Medulla oblongata (tissue), 1 donor: Measurements from ENCODE around the gene KLHL2.
"Not testable (repeated sequence)": the region's sequence is repeated elsewhere in the genome, so short reads cannot be mapped to it uniquely, and the experiment has no call there.

Source experiments
- DNase-seq: peaks from one replicate; pipeline ENCODE4 v3.0.0-alpha.2; 2015; ENCODE audit errors: extremely low spot score

The KLHL2 gene

GRCh38 chr4:165328708-165329107, 121.3 kb downstream of the KLHL2 start:
- DNase-seq: peak; percentile 49

- DNase-seq: no peak
Measured at GRCh38 chr4:165330071-165330470, 122.7 kb downstream of the KLHL2 start.

- no peak for DNase-seq
Measured at GRCh38 chr4:165330666-165331065, 123.3 kb downstream of the KLHL2 start.

- DNase-seq: no peak
Measured at GRCh38 chr4:165331359-165331758, 124.0 kb downstream of the KLHL2 start.

- DNase-seq: no peak
Measured at GRCh38 chr4:165331823-165332222, 124.5 kb downstream of the KLHL2 start.

GRCh38 chr4:165332502-165332901, 125.1 kb downstream of the KLHL2 start:
- no peak for DNase-seq

GRCh38 chr4:165335163-165335703, 127.9 kb downstream of the KLHL2 start:
- no peak for DNase-seq

- DNase-seq: no peak
Measured at GRCh38 chr4:165336743-165337142, 129.4 kb downstream of the KLHL2 start.

GRCh38 chr4:165342340-165342739, 135.0 kb downstream of the KLHL2 start:
- not testable (repeated sequence) for DNase-seq

GRCh38 chr4:165343353-165344191, 136.2 kb downstream of the KLHL2 start:
- no peak for DNase-seq

GRCh38 chr4:165345666-165346417, 138.5 kb downstream of the KLHL2 start:
- no peak for DNase-seq

- no peak for DNase-seq
Measured at GRCh38 chr4:165347647-165348569, 140.5 kb downstream of the KLHL2 start.

- DNase-seq: no peak
Measured at GRCh38 chr4:165351359-165352130, 144.2 kb downstream of the KLHL2 start.

GRCh38 chr4:165355900-165356300, 148.5 kb downstream of the KLHL2 start:
- peak; percentile 71 for DNase-seq

GRCh38 chr4:165359506-165359905, 152.1 kb downstream of the KLHL2 start:
- no peak for DNase-seq

- no peak for DNase-seq
Measured at GRCh38 chr4:165360041-165360695, 152.8 kb downstream of the KLHL2 start.

- DNase-seq: no peak
Measured at GRCh38 chr4:165360985-165361670, 153.8 kb downstream of the KLHL2 start.

- DNase-seq: no peak
Measured at GRCh38 chr4:165361810-165362209, 154.4 kb downstream of the KLHL2 start.

GRCh38 chr4:165364452-165365080, 157.2 kb downstream of the KLHL2 start:
- no peak for DNase-seq
